H1 (cell line): ENCODE measurements around the gene CNTN5. TPM values are rescaled to one million over a fixed set of nuclear protein-coding genes. Genes with fewer than 3 reads are reported as not detected.

Source experiments
- CTCF ChIA-PET: fragments of 300-600 bp; sonication (Branson Sonifier 250); formaldehyde crosslinking; loops from one replicate; lab custom pipeline; 2021; ENCODE audit not compliant: partially characterized antibody; lab: Charles Lee
- POLR2A ChIA-PET: fragments of 300-600 bp; sonication (Branson Sonifier 250); formaldehyde crosslinking; loops from one replicate; lab custom pipeline; 2021; ENCODE audit warnings: inconsistent platforms; ENCODE audit not compliant: partially characterized antibody; lab: Charles Lee
- DNase-seq, 2 experiments: peaks; one replicate each; pipeline versions ENCODE4 v3.0.0 to v3.0.0-alpha.2; 2010 to 2022; ENCODE audit warnings: low spot score in 2 of 2, low read depth in 1 of 2, mixed read lengths in 1 of 2
- FAIRE-seq: peaks from 2 replicates; lab custom pipeline; 2011; peaks lifted over from hg19 to GRCh38; lab: Jason Lieb, UNC
- H2AFZ ChIP-seq: 2 replicates; pipeline ENCODE4 v1.8.1; 2012; ENCODE audit warnings: low read length, inconsistent platforms
- H2AK5ac ChIP-seq: 2 replicates; pipeline ENCODE4 v1.6.1; 2013; ENCODE audit warnings: low read depth, low read length
- H2BK120ac ChIP-seq: replicated peaks from 2 replicates; pipeline ENCODE3; 2013; ENCODE audit warnings: low read depth, low read length, inconsistent platforms
- H2BK12ac ChIP-seq: 2 replicates; pipeline ENCODE4 v1.6.1; 2013; ENCODE audit warnings: low read depth, low read length
- H2BK15ac ChIP-seq: 2 replicates; pipeline ENCODE4 v1.6.1; 2013; ENCODE audit warnings: low read length
- H2BK20ac ChIP-seq: 2 replicates; pipeline ENCODE4 v1.6.1; 2013; ENCODE audit warnings: low read length
- H2BK5ac ChIP-seq: 2 replicates; pipeline ENCODE4 v1.6.1; 2013; ENCODE audit warnings: low read depth, low read length
- H3K14ac ChIP-seq: 2 replicates; pipeline ENCODE4 v1.6.1; 2013; ENCODE audit warnings: inconsistent platforms; ENCODE audit not compliant: insufficient read length
- H3K18ac ChIP-seq: 2 replicates; pipeline ENCODE4 v1.6.1; 2013; ENCODE audit warnings: low read length; ENCODE audit errors: extremely low read depth
- H3K23ac ChIP-seq: 2 replicates; pipeline ENCODE4 v1.6.1; 2013; ENCODE audit warnings: inconsistent platforms; ENCODE audit not compliant: insufficient read length
- H3K23me2 ChIP-seq: 2 replicates; pipeline ENCODE4 v1.6.1; 2013; ENCODE audit warnings: low read depth, low read length
- H3K27ac ChIP-seq: 2 replicates; pipeline ENCODE4 v1.6.1; 2011; ENCODE audit warnings: low read depth, low read length, inconsistent platforms
- H3K27me3 ChIP-seq, 4 experiments: replicated peaks in 1 of 4; 1 replicate in 1 of 4; 2 replicates in 3 of 4; pipeline versions ENCODE4 v1.6.1 to v1.8.1; 2011 to 2013; ENCODE audit warnings: low read length in 3 of 4, mild to moderate bottlenecking in 3 of 4, inconsistent platforms in 2 of 4, mixed read lengths in 2 of 4, moderate library complexity in 1 of 4; ENCODE audit not compliant: control insufficient read depth in 3 of 4, insufficient read depth in 3 of 4; ENCODE audit errors: extremely low read depth in 1 of 4
- H3K36me3 ChIP-seq, 4 experiments: 2 replicates each; pipeline versions ENCODE4 v1.6.1 to v1.8.1; 2011 to 2013; ENCODE audit warnings: mild to moderate bottlenecking in 4 of 4, low read length in 3 of 4, moderate library complexity in 2 of 4, control low read depth in 1 of 4, inconsistent platforms in 1 of 4; ENCODE audit not compliant: insufficient read depth in 4 of 4, control insufficient read depth in 2 of 4
- H3K4ac ChIP-seq: replicated peaks from 2 replicates; pipeline ENCODE3; 2013; ENCODE audit warnings: low read length, low read depth, mixed read lengths, inconsistent platforms; ENCODE audit not compliant: insufficient read length
- H3K4me1 ChIP-seq, 4 experiments: replicated peaks in 1 of 4; 1 replicate in 1 of 4; 2 replicates in 3 of 4; pipeline versions ENCODE4 v1.6.1 to v1.8.1; 2011 to 2013; ENCODE audit warnings: low read length in 3 of 4, inconsistent platforms in 2 of 4, mixed read lengths in 1 of 4; ENCODE audit not compliant: insufficient read depth in 4 of 4, control insufficient read depth in 3 of 4
- H3K4me2 ChIP-seq, 2 experiments: 2 replicates each; pipeline versions ENCODE4 v1.6.1 to v1.8.1; 2011 to 2013; ENCODE audit warnings: low read depth in 2 of 2, low read length in 2 of 2, control low read depth in 1 of 2, inconsistent platforms in 1 of 2, mild to moderate bottlenecking in 1 of 2; ENCODE audit not compliant: insufficient read depth in 1 of 2
- H3K4me3 ChIP-seq, 4 experiments: fragments of 200-600, 300-600 bp in 1 of 4; sonication (generic), shearing (Covaris generic), sonication (Bioruptor Twin) in 1 of 4; 2 replicates each; pipeline versions ENCODE4 v1.5.1 to v1.8.1; 2011 to 2016; ENCODE audit warnings: low read length in 4 of 4, low read depth in 3 of 4, control low read depth in 2 of 4, inconsistent platforms in 2 of 4, mild to moderate bottlenecking in 2 of 4, mixed read lengths in 1 of 4, moderate library complexity in 1 of 4; ENCODE audit not compliant: insufficient read depth in 2 of 4; ENCODE audit errors: extremely low read depth in 1 of 4
- H3K56ac ChIP-seq: replicated peaks from 2 replicates; pipeline ENCODE3; 2013; ENCODE audit warnings: low read depth, mild to moderate bottlenecking, mixed read lengths, low read length, inconsistent platforms; ENCODE audit not compliant: insufficient read length
- H3K79me1 ChIP-seq: 2 replicates; pipeline ENCODE4 v1.6.1; 2013; ENCODE audit warnings: low read depth, low read length, control low read depth
- H3K79me2 ChIP-seq, 2 experiments: 2 replicates each; pipeline versions ENCODE4 v1.6.1 to v1.8.1; 2012 to 2013; ENCODE audit warnings: low read length in 2 of 2, mild to moderate bottlenecking in 2 of 2, inconsistent platforms in 1 of 2; ENCODE audit not compliant: insufficient read depth in 2 of 2, control insufficient read depth in 1 of 2
- H3K9ac ChIP-seq, 4 experiments: replicated peaks in 1 of 4; 1 replicate in 1 of 4; 2 replicates in 3 of 4; pipeline versions ENCODE4 v1.6.1 to v1.8.1; 2011 to 2013; ENCODE audit warnings: low read depth in 3 of 4, low read length in 3 of 4, control low read depth in 2 of 4, mild to moderate bottlenecking in 2 of 4, moderate library complexity in 2 of 4, inconsistent platforms in 1 of 4; ENCODE audit errors: extremely low read depth in 1 of 4
- H3K9me3 ChIP-seq, 2 experiments: 2 replicates each; pipeline versions ENCODE4 v1.6.1 to v1.8.1; 2012 to 2013; ENCODE audit warnings: mild to moderate bottlenecking in 2 of 2, moderate library complexity in 2 of 2, control low read depth in 1 of 2, inconsistent platforms in 1 of 2, low read depth in 1 of 2, low read length in 1 of 2, mixed read lengths in 1 of 2; ENCODE audit not compliant: insufficient read depth in 2 of 2
- H4K20me1 ChIP-seq, 2 experiments: replicated peaks in 1 of 2; 2 replicates each; pipeline versions ENCODE3 to v1.8.1; 2011 to 2013; ENCODE audit warnings: inconsistent platforms in 2 of 2, low read length in 2 of 2, mild to moderate bottlenecking in 1 of 2; ENCODE audit not compliant: insufficient read depth in 2 of 2, control insufficient read depth in 1 of 2
- H4K5ac ChIP-seq: 2 replicates; pipeline ENCODE4 v1.6.1; 2013; ENCODE audit warnings: low read length, low read depth, mixed read lengths, inconsistent platforms; ENCODE audit not compliant: insufficient read length
- H4K8ac ChIP-seq: 2 replicates; pipeline ENCODE4 v1.8.0; 2013; ENCODE audit warnings: mild to moderate bottlenecking, moderate library complexity, low read length, inconsistent platforms; ENCODE audit not compliant: insufficient read depth; ENCODE audit errors: extremely low read depth
- H4K91ac ChIP-seq: replicated peaks from 2 replicates; pipeline ENCODE3; 2013; ENCODE audit warnings: low read length, mixed read lengths, inconsistent platforms; ENCODE audit not compliant: insufficient read length
- BRCA1 ChIP-seq: IDR thresholded peaks from 2 replicates; pipeline ENCODE4 v1.6.1; 2012; ENCODE audit warnings: low read depth, low read length, improper control_type of control experiment
- CTBP2 ChIP-seq: IDR thresholded peaks from 2 replicates; pipeline ENCODE4 v1.7.0; 2011; ENCODE audit warnings: borderline replicate concordance, mild to moderate bottlenecking, moderate library complexity, mixed read lengths, low read length; ENCODE audit not compliant: insufficient read depth, insufficient read length
- JUN ChIP-seq: IDR thresholded peaks from 2 replicates; pipeline ENCODE4 v1.6.1; 2011; ENCODE audit warnings: low read depth, mild to moderate bottlenecking, improper control_type of control experiment, low read length
- MAX ChIP-seq: IDR thresholded peaks from 2 replicates; pipeline ENCODE4 v1.6.1; 2012; ENCODE audit warnings: inconsistent platforms
- POLR2A ChIP-seq, 2 experiments: IDR thresholded peaks; 1 replicate in 1 of 2; 2 replicates in 1 of 2; pipeline ENCODE4 v1.6.1; 2011; ENCODE audit warnings: low read depth in 2 of 2, low read length in 2 of 2, mild to moderate bottlenecking in 2 of 2; ENCODE audit errors: control extremely low read depth in 1 of 2
- POU5F1 ChIP-seq: IDR thresholded peaks from 2 replicates; pipeline ENCODE4 v1.6.1; 2011; ENCODE audit warnings: low read depth, mild to moderate bottlenecking, low read length, moderate library complexity
- TEAD4 ChIP-seq: IDR thresholded peaks from 2 replicates; pipeline ENCODE4 v1.6.1; 2012; ENCODE audit warnings: low read depth, low read length, inconsistent platforms, mixed read lengths
- ZNF274 ChIP-seq: IDR thresholded peaks from 2 replicates; pipeline ENCODE4 v1.7.0; 2012; ENCODE audit warnings: low read length, borderline replicate concordance; ENCODE audit errors: extremely low read depth
- WGBS, 2 experiments: shearing (Covaris generic) in 1 of 2; methylation state at CpG; one replicate each; pipeline versions ENCODE4 v1.1.6 to v1.1.7; 2013 to 2015; ENCODE audit warnings: low lambda C conversion rate in 2 of 2, mixed read lengths in 2 of 2, inconsistent platforms in 1 of 2, low coverage in 1 of 2, missing lambda C conversion rate in 1 of 2; ENCODE audit not compliant: insufficient replicate concordance in 2 of 2, insufficient coverage in 1 of 2, insufficient read length in 1 of 2; ENCODE audit errors: extremely low coverage in 1 of 2, missing lambda C conversion rate in 1 of 2; 5-methylcytosine and 5-hydroxymethylcytosine counted together
- polyA plus RNA-seq, 7 experiments: library from polyadenylated mRNA; depleted of rRNA in 3 of 7; stranded (reverse) in 5 of 7; unstranded in 2 of 7; fragments of >200 nt in 5 of 7; fragments of 200-250 nt in 2 of 7; gene quantifications; 1 replicate in 5 of 7; 2 replicates in 1 of 7; 4 replicates in 1 of 7; pipeline versions ENCODE4 v1.2.1 to v1.2.3, GENCODE V29; 2011 to 2013; ENCODE audit warnings: missing spikeins in 2 of 7, mixed read lengths in 2 of 7
- total RNA-seq: library from RNA; stranded (reverse); fragmentation: NEBNext Ultra II Directional; extraction: Animal tissue kit (Norgen Biotek cat#: 25700); gene quantifications from 2 replicates; pipeline ENCODE4 v1.2.1, GENCODE V29; 2021

CNTN5 gene
- total and polyA plus RNA-seq, 2 of the 8 experiments (the other 6 are each of a cell fraction or from before 2014, with no cell fraction given) = not detected

- ChIA-PET CTCF (interaction anchor here (0.6 kb wide), 1 partner anchor 368 kb away, joined by 3 read pairs; no protein-coding TSS in a partner anchor), POLR2A (no interaction called here)
- no peaks in the 10 kb centered on the region for H3K4me1 ChIP-seq
- H2BK120ac ChIP-seq = no peak overlapping the region
- H3K23ac ChIP-seq = no peak overlapping the region
- FAIRE-seq = no peak
- no peaks in the 10 kb centered on the region for H3K27me3 ChIP-seq
- no peak overlapping the region for H2BK12ac ChIP-seq
- H3K79me1 ChIP-seq = no peaks in the 10 kb centered on the region
- DNase-seq = no peak
- H2BK5ac ChIP-seq = no peak overlapping the region
- H2BK20ac ChIP-seq = no peak overlapping the region
- no peaks in the 10 kb centered on the region for H3K79me2 ChIP-seq
- H2AFZ ChIP-seq = 0 out of 2 replicates have a peak overlapping the region, but pooled peaks have one; percentile 62
- H3K9me3 ChIP-seq = no peaks in the 10 kb centered on the region
- no peak overlapping the region for H3K4ac ChIP-seq
- no peak overlapping the region for H4K91ac ChIP-seq
- H2BK15ac ChIP-seq = no peak overlapping the region
- no peak overlapping the region for H3K18ac ChIP-seq
- no peak overlapping the region for H3K4me2 ChIP-seq
- H3K27ac ChIP-seq = no peak overlapping the region
- 93% methylated on average over 4 of the region's 4 CpGs; no CpG with 5 or more reads in 1 of the 2 experiments for WGBS, 2 experiments
- H3K9ac ChIP-seq = no peak overlapping the region
- no peak overlapping the region for H3K4me3 ChIP-seq
- H4K5ac ChIP-seq = no peak overlapping the region
- no peak overlapping the region for H2AK5ac ChIP-seq
- no peaks in the 10 kb centered on the region for H4K20me1 ChIP-seq
- no peak overlapping the region for H3K56ac ChIP-seq
- H3K14ac ChIP-seq = no peak overlapping the region
- H3K36me3 ChIP-seq = no peaks in the 10 kb centered on the region
- H3K23me2 ChIP-seq = peaks cover 2% of the 10 kb centered on the region; the same call in 1 of the 2 replicates
- H4K8ac ChIP-seq = no peak overlapping the region
- TF ChIP-seq JUN (no peak), POU5F1 (no peak), CTBP2 (no peak), POLR2A (IDR thresholded peaks at IDR 0.05; ENCODE audit: control extremely low read depth in 1 of 2, low read depth in 2 of 2, low read length in 2 of 2) (no peak), MAX (no peak), ZNF274 (no peak), BRCA1 (no peak), TEAD4 (no peak)
Measured at GRCh38 chr11:99383648-99384245, 363.0 kb downstream of the CNTN5 start.
